HG03060 (cell line): ENCODE measurements around the gene MS4A3.
"Not testable (repeated sequence)": the region's sequence is repeated elsewhere in the genome, so short reads cannot be mapped to it uniquely, and the experiment has no call there.

Source experiments
- ATAC-seq: cut with Tn5 transposase; IDR thresholded peaks from one replicate; pipeline ENCODE4 v1.9.1; 2021; ENCODE audit warnings: low read depth, moderate number of reproducible peaks; ENCODE audit not compliant: unreplicated experiment

MS4A3 gene, protein sequence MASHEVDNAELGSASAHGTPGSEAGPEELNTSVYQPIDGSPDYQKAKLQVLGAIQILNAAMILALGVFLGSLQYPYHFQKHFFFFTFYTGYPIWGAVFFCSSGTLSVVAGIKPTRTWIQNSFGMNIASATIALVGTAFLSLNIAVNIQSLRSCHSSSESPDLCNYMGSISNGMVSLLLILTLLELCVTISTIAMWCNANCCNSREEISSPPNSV

DNA sequence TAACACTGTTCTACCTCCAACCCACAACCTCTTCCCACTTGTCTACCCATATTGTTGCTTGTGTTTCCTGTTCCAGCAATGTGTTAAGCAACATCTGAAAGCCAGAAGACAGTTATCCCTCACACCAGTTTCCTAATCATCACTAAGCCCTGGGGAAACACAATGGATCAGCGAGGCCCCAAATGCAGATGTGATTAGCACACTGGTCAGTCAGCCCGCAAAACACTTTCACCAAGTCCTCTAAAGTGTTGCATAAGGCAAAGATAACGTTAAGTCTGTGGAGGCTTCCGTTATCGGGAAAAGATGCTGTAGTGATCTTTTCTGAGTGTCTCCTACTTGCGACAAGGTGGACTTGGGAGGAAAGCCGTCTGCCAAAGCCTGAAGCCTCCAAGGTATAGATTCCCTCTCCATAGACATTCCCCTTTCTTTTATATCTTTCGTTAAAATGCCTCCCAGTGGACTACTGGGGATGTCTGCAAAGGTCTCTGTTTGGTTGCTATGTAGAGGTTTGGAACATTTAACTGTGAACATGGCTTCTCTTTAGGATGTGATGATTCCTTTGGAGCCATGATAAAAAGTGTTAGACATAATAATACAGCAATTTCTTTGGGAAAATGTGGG is at the start of gene MS4A3:
Gene MS4A3, plus strand, starts transcription at position 317 of the 621 bp plus-strand sequence. CDS start 4,496 bp downstream, outside the sequence.
- ATAC-seq, result no peak

DNA sequence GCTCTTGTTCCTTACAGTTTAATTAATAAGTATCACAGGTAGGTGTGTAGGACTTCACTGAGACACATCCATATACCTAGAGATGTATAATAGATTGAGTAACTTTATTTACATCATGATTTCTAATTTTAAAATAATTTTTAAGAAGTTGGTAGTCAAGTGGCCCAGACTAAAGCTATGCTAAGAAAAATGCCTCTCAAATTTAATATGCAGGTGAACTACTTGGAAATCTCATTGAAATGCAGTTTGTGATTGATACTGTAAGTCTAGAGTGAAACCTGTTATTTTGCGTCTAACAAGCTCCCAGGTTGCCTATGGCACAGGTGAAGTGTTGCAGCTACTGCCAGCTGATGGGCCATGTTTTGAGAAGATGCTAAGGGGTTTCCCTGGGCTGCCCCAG is 39.6 kb upstream of the MS4A3 start, which contains the start of gene OOSP4B:
Gene OOSP4B, plus strand, starts transcription at position 301 of the 400 bp plus-strand sequence.
- no peak for ATAC-seq

DNA sequence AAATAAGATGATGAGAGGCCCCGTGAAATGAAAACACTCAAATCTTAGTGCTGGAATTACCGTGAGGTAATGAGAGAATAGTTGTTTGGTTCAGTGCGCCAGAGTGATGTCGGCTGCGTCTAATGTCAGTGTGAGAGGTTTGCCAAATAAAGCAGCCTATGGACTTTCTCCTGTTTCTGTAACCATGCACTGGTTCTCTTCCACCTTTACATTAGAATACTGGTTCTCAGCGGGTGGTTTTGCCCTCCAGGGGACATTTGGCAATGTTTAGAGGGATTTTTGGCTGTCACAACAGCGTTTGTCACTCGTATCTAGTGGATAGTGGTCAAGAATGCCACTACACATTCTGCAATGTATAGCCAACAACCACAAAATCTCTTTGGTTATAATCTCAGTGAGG is 38.4 kb upstream of the MS4A3 start:
- no peak for ATAC-seq

DNA sequence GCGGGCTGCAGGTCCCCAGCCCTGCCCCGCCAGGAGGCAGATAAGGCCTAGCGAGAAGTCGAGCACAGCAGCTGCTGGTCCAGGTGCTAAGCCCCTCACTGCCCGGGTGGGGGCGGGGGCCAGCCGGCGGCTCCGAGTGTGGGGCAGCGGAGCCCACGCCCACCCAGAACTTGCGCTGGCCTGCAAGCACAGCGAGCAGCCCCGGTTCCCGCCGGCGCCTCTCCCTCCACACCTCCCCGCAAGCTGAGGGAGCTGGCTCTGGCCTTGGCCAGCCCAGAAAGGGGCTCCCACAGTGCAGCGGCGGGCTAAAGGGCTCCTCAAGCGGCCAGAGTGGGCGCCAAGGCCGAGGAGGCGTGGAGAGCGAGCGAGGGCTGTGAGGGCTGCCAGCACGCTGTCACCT is 36.1 kb upstream of the MS4A3 start:
- not testable (repeated sequence) for ATAC-seq

DNA sequence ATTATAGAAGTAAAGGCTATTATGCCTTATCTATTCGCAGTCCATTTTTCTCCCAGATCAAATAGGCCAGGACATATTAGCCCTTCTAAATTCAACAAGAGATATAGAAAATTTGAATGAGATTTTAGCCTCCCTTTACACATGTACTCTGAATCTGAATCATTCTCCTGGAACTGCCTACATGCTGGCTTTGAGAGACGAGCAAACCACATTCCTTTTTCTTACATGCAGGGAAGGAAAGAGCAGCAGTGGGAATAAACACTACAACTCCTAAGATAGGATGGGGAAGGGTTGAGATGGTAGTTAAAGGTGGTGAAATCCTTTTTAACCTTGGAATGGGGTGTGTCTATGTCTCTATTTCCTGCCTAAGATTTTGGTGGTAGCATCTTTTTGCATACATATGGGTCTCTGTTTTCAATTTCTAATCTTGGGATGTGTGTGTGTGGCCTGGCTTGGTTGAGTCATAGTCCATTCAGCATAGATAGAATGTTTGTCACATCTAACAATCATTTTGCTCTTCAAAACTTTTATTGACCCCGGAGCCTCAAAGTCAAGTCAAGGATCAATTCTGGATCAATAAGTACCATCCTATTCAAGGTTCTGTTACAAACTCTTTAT is 27.3 kb upstream of the MS4A3 start:
- ATAC-seq, result no peak

DNA sequence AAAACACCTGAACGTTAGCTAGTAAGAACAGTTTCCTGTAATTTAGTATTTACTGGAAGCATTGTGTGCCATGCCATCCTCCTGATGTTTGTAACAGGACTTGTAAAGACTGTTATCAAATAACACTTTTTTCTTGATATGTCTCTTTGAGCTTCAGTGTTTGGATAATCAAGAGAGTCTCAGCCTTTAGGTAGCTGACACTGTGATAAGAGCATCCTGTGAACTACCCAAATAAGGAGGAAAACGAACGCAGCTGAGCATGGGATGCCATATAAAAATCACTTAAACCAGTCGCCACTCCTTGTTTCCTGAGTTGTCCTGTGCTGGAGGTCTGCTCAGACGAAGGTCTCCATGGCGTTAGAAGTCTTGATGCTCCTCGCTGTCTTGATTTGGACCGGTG is 16.4 kb upstream of the MS4A3 start, which contains the start of gene OOSP2:
Gene OOSP2, plus strand, starts transcription at position 301 of the 400 bp plus-strand sequence. Its CDS starts 51 bp downstream, at position 352.
- no peak for ATAC-seq

DNA sequence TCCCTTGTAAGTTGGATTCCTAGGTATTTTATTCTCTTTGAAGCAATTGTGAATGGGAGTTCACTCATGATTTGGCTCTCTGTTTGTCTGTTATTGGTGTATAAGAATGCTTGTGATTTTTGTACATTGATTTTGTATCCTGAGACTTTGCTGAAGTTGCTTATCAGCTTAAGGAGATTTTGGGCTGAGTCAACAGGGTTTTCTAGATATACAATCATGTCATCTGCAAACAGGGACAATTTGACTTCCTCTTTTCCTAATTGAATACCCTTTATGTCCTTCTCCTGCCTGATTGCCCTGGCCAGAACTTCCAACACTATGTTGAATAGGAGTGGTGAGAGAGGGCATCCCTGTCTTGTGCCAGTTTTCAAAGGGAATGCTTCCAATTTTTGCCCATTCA is 6.0 kb upstream of the MS4A3 start:
- not testable (repeated sequence) for ATAC-seq

DNA sequence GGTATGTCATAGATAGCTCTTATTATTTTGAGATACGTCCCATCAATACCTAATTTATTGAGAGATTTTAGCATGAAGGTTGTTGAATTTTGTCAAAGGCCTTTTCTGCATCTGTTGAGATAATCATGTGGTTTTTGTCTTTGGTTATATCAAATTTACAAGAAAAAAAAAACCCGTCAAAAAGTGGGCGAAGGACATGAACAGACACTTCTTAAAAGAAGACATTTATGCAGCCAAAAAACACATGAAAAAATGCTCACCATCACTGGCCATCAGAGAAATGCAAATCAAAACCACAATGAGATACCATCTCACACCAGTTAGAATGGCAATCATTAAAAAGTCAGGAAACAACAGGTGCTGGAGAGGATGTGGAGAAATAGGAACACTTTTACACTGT is 5.6 kb upstream of the MS4A3 start:
- ATAC-seq, result not testable (repeated sequence)

DNA sequence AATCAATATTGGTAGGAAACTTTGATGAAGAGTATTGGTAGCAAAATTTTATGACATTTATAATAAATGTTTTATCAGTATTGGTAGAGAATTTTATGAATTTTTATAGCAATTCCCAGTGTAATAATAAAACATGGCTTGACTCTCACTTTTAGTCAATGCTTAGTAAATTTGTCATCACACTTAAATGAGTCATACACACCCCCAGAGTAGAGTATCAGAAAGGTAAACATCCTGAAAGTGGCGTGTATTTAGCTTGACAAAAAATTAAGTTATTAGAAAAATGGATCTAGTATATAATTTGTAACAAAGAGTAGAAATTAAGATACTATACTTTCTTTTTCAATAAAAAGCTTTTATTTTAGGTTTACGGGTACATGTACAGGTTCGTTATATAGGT is 2.6 kb downstream of the MS4A3 start:
- ATAC-seq, result no peak

DNA sequence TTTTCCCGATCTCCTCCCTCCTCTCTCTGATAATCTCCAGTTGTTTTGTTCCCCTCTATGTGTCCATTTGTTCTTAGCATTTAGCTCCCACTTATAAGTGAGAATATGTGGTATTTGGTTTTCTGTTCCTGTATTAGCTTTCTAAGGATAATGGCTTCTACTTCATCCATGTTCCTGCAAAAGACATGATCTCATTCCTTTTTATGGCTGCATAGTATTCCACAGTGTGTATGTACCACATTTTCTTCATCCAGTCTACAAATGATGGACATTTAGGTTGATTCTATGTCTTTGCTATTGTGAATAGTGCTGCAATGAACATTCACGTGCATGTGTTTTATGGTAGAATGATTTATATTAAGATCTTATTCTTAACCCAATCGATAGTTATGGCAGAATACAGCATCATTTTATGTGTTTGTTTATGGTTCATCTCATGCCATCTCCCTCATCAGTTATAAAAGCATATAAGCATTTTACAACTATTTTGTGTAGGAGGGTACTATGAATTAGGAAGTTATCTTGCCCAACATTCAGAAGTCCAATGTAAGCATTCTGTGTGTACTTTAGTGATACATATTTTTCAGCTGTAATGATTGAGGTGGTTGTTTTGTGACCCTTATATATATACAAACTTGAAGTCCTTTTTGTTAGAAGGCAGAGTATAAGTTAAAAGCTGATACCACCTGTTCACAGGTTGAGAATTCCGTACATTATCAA is 3.2 kb downstream of the MS4A3 start:
- no peak for ATAC-seq

DNA sequence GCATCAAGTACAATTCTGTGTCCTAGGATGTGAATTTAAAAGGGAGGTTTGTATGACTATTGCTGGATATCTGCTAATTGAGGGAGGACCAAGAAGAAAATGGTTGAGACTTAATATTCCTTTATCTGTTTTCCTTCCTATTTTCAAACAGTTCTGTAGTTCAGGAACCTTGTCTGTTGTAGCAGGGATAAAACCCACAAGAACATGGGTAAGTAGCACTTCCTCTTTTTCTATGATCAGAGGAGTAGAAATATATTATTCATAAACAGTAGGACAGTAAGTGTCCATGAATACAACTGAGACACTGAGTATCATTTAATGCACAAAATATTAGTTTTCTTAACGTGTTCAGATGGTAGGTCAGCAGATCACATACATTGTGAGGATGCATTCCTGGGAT is 7.6 kb downstream of the MS4A3 start:
- no peak for ATAC-seq

DNA sequence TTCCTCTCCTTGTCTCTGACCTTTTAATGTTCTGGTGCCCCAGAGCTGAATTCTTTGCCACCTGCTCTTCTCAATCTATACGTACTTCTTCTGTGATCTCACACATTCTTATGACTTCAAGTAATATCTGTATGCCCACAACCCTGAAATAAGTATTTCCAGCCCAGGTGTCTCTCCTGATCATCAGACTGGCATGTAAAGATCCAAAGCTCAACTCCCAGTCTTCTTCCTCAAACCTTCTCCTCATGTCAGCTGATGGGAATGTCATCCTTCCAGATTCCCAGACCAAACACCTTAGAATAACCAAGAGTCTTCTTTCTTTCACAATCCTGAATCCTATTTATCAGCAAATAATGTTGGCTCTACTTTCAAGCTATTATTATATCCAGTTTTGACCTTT is 9.3 kb downstream of the MS4A3 start:
- ATAC-seq, result no peak

DNA sequence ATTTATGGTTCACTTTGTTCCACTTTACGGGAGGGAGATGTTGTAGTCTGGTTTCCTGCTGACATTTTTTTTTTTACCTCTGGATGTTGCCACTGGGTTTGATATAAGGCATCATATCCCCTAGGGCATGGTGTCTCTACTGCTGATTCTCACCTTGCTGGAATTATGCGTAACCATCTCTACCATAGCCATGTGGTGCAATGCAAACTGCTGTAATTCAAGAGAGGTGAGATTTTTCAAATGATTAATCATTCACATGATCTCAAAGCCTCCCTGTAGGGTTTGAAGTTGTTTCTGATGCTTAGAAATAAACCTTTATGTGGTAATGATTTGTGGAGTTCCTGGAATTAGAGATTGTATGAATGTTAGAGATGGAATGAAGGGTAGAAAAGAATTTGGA is 13.0 kb downstream of the MS4A3 start:
- no peak for ATAC-seq

DNA sequence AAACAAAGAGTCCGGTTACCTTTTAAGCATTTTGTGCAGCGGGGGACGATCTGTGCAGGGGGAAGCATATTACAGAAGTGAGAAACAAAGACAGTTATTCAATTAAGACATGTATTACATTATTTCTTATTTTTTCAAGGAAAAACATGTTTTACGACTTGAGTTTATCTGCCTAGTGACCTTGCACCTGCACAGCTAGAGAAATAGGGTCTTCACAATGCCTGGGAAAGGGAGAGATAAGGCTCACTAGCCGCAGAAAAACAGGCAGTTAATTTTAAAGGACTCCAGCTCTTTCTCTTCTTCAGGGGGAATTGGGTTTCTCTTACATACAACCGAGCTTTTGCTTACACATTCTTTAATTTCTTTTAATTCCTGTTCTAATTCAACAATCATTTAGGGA is 15.2 kb downstream of the MS4A3 start:
- not testable (repeated sequence) for ATAC-seq

DNA sequence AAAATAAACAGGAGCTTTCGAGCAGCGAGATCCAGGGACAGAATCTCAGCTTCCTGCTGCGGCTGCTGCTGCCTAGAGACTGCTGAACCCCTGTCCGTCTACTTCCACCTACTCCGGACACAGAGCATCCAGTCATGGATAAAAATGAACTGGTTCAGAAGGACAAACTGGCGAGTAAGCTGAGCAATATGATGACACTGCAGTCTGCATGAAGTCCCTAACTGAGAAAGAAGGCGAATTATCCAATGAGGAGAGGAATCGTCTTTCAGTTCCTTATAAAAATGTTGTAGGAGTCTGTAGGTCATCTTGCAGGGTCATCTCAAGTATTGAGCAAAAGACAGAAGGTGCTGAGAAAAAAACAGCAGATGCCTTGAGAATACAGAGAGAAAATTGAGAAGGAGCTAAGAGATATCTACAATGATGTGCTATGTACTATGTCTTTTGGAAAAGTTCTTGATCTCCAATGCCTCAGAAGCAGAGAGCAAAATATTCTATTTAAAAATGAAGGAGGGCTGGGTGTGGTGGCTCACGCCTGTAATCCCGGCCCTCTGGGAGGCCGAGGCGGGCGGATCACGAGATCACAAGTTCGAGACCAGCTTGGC is 20.9 kb downstream of the MS4A3 start:
- ATAC-seq, result no peak

DNA sequence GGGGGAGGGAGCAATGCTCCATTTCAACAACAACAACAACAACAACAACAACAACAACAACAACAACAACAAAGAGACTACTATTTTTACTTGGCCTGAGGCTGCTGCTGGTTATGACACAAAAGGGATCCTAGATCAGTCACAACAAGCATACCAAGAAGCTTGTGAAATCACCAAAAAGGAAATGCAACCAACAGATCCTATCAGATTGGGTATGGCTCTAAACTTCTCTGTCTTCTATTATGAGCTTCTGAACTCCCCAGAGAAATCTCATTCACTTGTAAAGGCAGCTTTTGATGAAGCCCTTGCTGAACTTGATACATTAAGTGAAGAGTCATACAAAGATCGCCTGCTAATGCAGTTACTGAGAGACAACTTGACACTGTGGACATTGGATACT is 21.5 kb downstream of the MS4A3 start:
- no peak for ATAC-seq

DNA sequence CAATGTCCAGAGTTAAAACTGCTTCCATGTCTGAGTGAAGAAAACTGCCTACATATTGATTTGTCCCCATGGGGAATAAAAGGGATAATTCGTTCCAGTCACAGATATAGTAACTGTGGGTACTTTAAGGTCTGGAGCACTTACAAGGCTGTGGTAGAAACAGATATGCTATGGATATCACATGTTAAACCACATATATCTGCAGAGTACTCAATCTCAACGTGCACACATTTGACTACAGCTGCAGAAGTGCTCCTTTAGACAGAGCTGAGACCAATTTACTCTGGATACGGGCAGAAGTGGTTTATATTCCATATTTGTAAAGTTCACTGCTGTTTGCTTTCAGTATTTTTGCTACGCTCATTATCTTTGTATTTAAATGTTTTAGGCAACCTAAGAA is 22.3 kb downstream of the MS4A3 start:
- ATAC-seq, result no peak

DNA sequence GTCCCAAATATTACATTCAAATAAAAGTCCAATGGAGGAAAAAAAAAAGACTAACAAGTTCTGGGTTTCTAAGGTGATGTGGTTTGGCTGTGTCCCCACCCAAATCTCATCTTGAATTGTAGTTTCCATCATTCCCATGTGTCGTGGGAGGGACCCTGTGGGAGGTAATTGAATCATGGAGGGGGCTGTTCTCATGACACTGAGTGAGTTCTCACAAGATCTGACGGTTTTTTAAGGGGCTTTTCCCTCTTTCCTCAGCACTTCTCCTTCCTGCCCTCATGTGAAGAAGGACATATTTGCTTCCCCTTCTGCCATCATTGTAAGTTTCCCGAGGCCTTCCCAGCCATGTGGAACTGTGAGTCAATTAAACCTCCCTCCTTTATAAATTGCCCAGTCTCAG is 24.1 kb downstream of the MS4A3 start:
- ATAC-seq, result no peak

DNA sequence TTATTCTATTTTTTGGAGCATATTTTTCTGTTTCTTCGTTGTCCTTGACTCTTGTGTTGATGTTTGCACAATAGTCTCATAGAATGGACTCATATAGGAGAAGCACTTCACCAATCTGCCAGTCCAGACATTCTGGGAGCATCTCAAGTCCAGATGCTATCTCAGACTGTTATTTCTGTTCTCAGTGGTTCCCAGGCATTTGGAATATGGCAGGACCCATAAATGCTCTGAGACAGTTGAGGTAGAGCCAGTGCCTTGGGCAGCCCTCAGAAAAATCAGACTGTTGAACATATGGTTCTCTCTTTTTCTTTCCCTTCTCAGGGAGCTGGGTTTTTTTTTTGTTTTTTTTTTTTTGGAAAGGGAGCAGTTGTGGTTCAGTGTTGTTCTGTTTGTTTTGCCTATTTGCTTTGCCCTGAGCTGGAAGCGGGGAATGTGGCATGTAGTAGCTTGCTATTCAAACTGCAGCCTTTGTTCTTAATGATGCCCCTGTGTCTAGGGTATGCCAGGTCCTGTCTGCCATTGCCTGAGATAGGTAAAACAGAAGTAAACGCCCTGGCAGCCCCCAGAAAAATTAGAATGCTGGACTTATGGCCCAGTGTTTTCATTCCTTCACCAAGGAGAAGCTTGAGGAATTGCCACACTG is 28.3 kb downstream of the MS4A3 start:
- ATAC-seq, result no peak

DNA sequence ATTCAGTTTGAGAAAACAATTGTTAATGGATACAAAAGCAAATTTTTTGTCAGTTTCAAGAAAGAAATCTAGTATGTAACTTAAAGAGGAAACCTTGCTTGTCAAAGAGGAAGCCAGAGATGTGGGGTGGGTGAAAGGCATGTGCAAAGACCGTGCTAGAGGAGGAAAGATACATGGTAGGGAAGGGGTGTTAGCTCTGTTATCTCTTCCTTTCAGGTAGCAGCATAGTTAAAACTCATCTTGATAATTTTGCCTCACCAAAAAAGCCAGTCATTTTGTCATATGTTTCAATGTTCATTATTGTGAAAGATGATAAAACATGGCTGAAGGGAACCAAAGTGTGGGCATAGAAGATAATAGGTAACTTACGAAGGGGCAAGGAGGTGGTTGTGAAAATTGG is 29.4 kb downstream of the MS4A3 start:
- no peak for ATAC-seq
